CD4-positive, alpha-beta T cell (primary cell): Measurements from ENCODE around the gene SOX8. TPM values are rescaled to one million over a fixed set of nuclear protein-coding genes. Genes with fewer than 3 reads are reported as not detected.

Experiments used
- ATAC-seq: fragments of 200-7000 bp; cut with Tn5 transposase; one replicate; pipeline ENCODE4 v1.10.0; 2022; ENCODE audit warnings: mild to moderate bottlenecking; ENCODE audit not compliant: poor library complexity
- CTCF ChIA-PET: fragments of 350-600 bp; sonication (Branson Sonifier 250); formaldehyde crosslinking; loops from one replicate; lab custom pipeline; 2021; ENCODE audit warnings: antibody characterized with exemption, inconsistent platforms; lab: Charles Lee
- POLR2A ChIA-PET: fragments of 350-600 bp; sonication (Branson Sonifier 250); formaldehyde crosslinking; loops from one replicate; lab custom pipeline; 2021; ENCODE audit warnings: antibody characterized with exemption, inconsistent platforms; lab: Charles Lee
- DNase-seq, 14 experiments: peaks; one replicate each; pipeline ENCODE4 v3.0.0-alpha.2; 2013 to 2020; ENCODE audit warnings: mixed read lengths in 2 of 14
- H3K27ac ChIP-seq, 2 donors: one replicate each; pipeline versions ENCODE4 v1.5.1 to v1.7.0; 2013; ENCODE audit warnings: low read length in 2 of 2, low read depth in 1 of 2, mild to moderate bottlenecking in 1 of 2
- H3K27me3 ChIP-seq, 2 experiments: 1 replicate in 1 of 2; 2 replicates in 1 of 2; pipeline versions ENCODE4 v1.6.1 to v1.7.0; 2013; ENCODE audit warnings: low read length in 2 of 2, control low read depth in 1 of 2, mild to moderate bottlenecking in 1 of 2, moderate library complexity in 1 of 2; ENCODE audit not compliant: insufficient read depth in 2 of 2, control insufficient read depth in 1 of 2
- H3K36me3 ChIP-seq: one replicate; pipeline ENCODE4 v1.6.1; 2013; ENCODE audit warnings: low read length, control low read depth; ENCODE audit not compliant: insufficient read depth
- H3K4me1 ChIP-seq: one replicate; pipeline ENCODE4 v1.6.1; 2013; ENCODE audit warnings: low read length, control low read depth; ENCODE audit not compliant: insufficient read depth
- H3K4me3 ChIP-seq: one replicate; pipeline ENCODE4 v1.5.1; 2013; ENCODE audit warnings: mild to moderate bottlenecking, low read length, moderate library complexity
- H3K9me3 ChIP-seq, 2 experiments: 1 replicate in 1 of 2; 2 replicates in 1 of 2; pipeline versions ENCODE4 v1.6.1 to v1.7.0; 2013; ENCODE audit warnings: low read length in 2 of 2, mild to moderate bottlenecking in 2 of 2, control low read depth in 1 of 2, moderate library complexity in 1 of 2; ENCODE audit not compliant: control insufficient read depth in 1 of 2, insufficient read depth in 1 of 2
- H3K27ac Mint-ChIP-seq: one replicate; pipeline ENCODE4 v1.8.0; 2020; ENCODE audit warnings: mixed read lengths
- H3K27me3 Mint-ChIP-seq: one replicate; pipeline ENCODE4 v1.8.0; 2021; ENCODE audit warnings: mixed read lengths
- H3K36me3 Mint-ChIP-seq: one replicate; pipeline ENCODE4 v1.8.0; 2021; ENCODE audit warnings: low read depth, mixed read lengths
- H3K4me1 Mint-ChIP-seq: one replicate; pipeline ENCODE4 v1.8.0; 2021; ENCODE audit warnings: low read depth, mixed read lengths
- H3K4me3 Mint-ChIP-seq: one replicate; pipeline ENCODE4 v1.8.0; 2020; ENCODE audit warnings: mild to moderate bottlenecking, mixed read lengths
- H3K9me3 Mint-ChIP-seq: one replicate; pipeline ENCODE4 v1.8.0; 2020; ENCODE audit warnings: mixed read lengths
- CTCF ChIP-seq: fragments of 200-600 bp; IDR thresholded peaks from one replicate; pipeline ENCODE4 v1.8.0; 2022; ENCODE audit warnings: antibody characterized with exemption, mild to moderate bottlenecking
- intact Hi-C, 2 experiments: fragments of 100-400 bp; cut with DNase I in 1 of 2; cut with micrococcal nuclease in 1 of 2; formaldehyde crosslinking; loops; one replicate each; pipeline versions ENCODE4 v1.15.1 to v1.9.0; 2023 to 2025; cut with DNase I, micrococcal nuclease
- total RNA-seq, 174 experiments: library from RNA in 2 of 174; stranded (reverse) in 2 of 174; gene quantifications; one replicate each; pipeline ENCODE4 v1.2.3 and lab custom pipeline; 2021 to 2026

SOX8 gene
- total RNA-seq, 2 experiments from 2014 or later = 1.4 to 2.3 TPM

GRCh38 chr16:1020091-1020399, 38.5 kb downstream of the SOX8 start:
- Histone ChIP-seq H3K27ac (no peak overlapping the region), H3K27me3 (peaks cover 0 to 5% of the 10 kb centered on the region in 2 experiments), H3K4me3 (no peak overlapping the region), H3K4me1 (no peaks in the 10 kb centered on the region), H3K36me3 (no peaks in the 10 kb centered on the region), H3K9me3 (peaks cover 0 to 1% of the 10 kb centered on the region in 2 experiments)
- ATAC-seq = no peak
- intact Hi-C loops = no loop called here
- Mint-ChIP-seq H3K4me1 (no peaks in the 10 kb centered on the region), H3K36me3 (no peaks in the 10 kb centered on the region), H3K27me3 (peaks cover 4% of the 10 kb centered on the region), H3K9me3 (no peaks in the 10 kb centered on the region), H3K4me3 (no peak overlapping the region), H3K27ac (no peak overlapping the region)
- TF ChIP-seq CTCF = no peak
- ChIA-PET CTCF (no interaction called here), POLR2A (no interaction called here)
- no peak for DNase-seq

- no peak overlapping the region for H3K4me3 Mint-ChIP-seq
- no peak for DNase-seq
- H3K36me3 Mint-ChIP-seq = no peaks in the 10 kb centered on the region
- Histone ChIP-seq H3K4me1 (no peaks in the 10 kb centered on the region), H3K27ac (no peak overlapping the region), H3K27me3 (peaks cover 0 to 8% of the 10 kb centered on the region in 2 experiments), H3K36me3 (no peaks in the 10 kb centered on the region), H3K4me3 (no peak overlapping the region), H3K9me3 (peaks cover 0 to 5% of the 10 kb centered on the region in 2 experiments)
- H3K9me3 Mint-ChIP-seq = no peaks in the 10 kb centered on the region
- H3K4me1 Mint-ChIP-seq = no peaks in the 10 kb centered on the region
- no peak for ATAC-seq
- intact Hi-C loops = no loop called here
- no peak overlapping the region for H3K27ac Mint-ChIP-seq
- H3K27me3 Mint-ChIP-seq = peaks cover 4% of the 10 kb centered on the region
- POLR2A ChIA-PET = no interaction called here
- no peak for TF ChIP-seq CTCF
- CTCF ChIA-PET = no interaction called here
These were observed 39.0 kb downstream of the SOX8 start for GRCh38 chr16:1020591-1020990.

GRCh38 chr16:1021553-1022160, 40.1 kb downstream of the SOX8 start:
- Histone ChIP-seq H3K9me3 (peaks cover 0 to 5% of the 10 kb centered on the region in 2 experiments), H3K4me3 (no peak overlapping the region), H3K27ac (no peak overlapping the region), H3K27me3 (peaks cover 0 to 8% of the 10 kb centered on the region in 2 experiments), H3K36me3 (no peaks in the 10 kb centered on the region), H3K4me1 (no peaks in the 10 kb centered on the region)
- ChIA-PET POLR2A (no interaction called here), CTCF (no interaction called here)
- intact Hi-C loops = no loop called here
- no peak overlapping the region for H3K4me3 Mint-ChIP-seq
- DNase-seq (no peak), ATAC-seq (no peak)
- H3K9me3 Mint-ChIP-seq = no peaks in the 10 kb centered on the region
- no peak overlapping the region for H3K27ac Mint-ChIP-seq
- no peaks in the 10 kb centered on the region for H3K4me1 Mint-ChIP-seq
- no peaks in the 10 kb centered on the region for H3K36me3 Mint-ChIP-seq
- TF ChIP-seq CTCF = no peak
- peaks cover 4% of the 10 kb centered on the region for H3K27me3 Mint-ChIP-seq
